Activated T-helper 2 cell treated with anti-CD3 and anti-CD28 coated beads, Interferon-gamma antibody, Interleukin-2, Interleukin-4, amounts not matched to agents 10 μg/mL and 5 μg/mL and 100 μg/mL, durations not matched to agents 14 hours and 24 hours and 36 hours (primary cell): Measurements from ENCODE around the gene IL18RAP. TPM values are rescaled to one million over a fixed set of nuclear protein-coding genes. Genes with fewer than 3 reads are reported as not detected.

Experiments used
- DNase-seq: peaks from one replicate; pipeline ENCODE4 v3.0.0; 2021; ENCODE audit warnings: low spot score
- H3K27ac Mint-ChIP-seq: one replicate; pipeline ENCODE4 v1.8.0; 2021; ENCODE audit warnings: mixed read lengths
- H3K27me3 Mint-ChIP-seq: one replicate; pipeline ENCODE4 v1.8.0; 2021; ENCODE audit warnings: low read depth, mixed read lengths
- H3K36me3 Mint-ChIP-seq: one replicate; pipeline ENCODE4 v1.8.0; 2021; ENCODE audit warnings: low read depth, mixed read lengths
- H3K4me1 Mint-ChIP-seq: one replicate; pipeline ENCODE4 v1.8.0; 2021; ENCODE audit warnings: low read depth, mixed read lengths
- H3K4me3 Mint-ChIP-seq: one replicate; pipeline ENCODE4 v1.8.0; 2021; ENCODE audit warnings: low read depth, mild to moderate bottlenecking, moderate library complexity, mixed read lengths
- H3K9me3 Mint-ChIP-seq: one replicate; pipeline ENCODE4 v1.8.0; 2021; ENCODE audit warnings: mixed read lengths
- intact Hi-C: fragments of 100-400 bp; cut with micrococcal nuclease; formaldehyde crosslinking; loops from one replicate; pipeline ENCODE4 v1.15.1; 2023
- total RNA-seq: library from RNA; stranded (reverse); gene quantifications from 2 replicates; pipeline ENCODE4 v1.2.3, GENCODE V29; 2022

Gene IL18RAP
- total RNA-seq, 1 donor from 2014 or later = 6.8 TPM

DNA sequence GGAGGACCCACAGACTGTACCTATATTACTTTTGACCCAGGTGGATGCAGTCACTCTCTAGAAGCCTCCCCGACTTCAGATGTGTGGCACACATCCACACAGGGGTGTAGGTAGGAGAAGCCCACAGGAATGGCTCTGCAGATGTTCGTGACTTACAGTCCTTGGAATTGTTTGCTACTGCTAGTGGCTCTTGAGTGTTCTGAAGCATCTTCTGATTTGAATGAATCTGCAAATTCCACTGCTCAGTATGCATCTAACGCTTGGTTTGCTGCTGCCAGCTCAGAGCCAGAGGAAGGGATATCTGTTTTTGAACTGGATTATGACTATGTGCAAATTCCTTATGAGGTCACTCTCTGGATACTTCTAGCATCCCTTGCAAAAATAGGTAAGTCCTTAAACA lies 50.7 kb downstream of the IL18RAP start:
- intact Hi-C loops = loop anchor here (1.0 to 5.0 kb wide), 3 partner anchors 119 to 229 kb away; no protein-coding TSS in a partner anchor
- no peak overlapping the region for H3K27ac Mint-ChIP-seq
- H3K9me3 Mint-ChIP-seq = peaks cover 12% of the 10 kb centered on the region
- no peak for DNase-seq
- H3K27me3 Mint-ChIP-seq = peaks cover 45% of the 10 kb centered on the region
- H3K4me1 Mint-ChIP-seq = no peaks in the 10 kb centered on the region
- H3K36me3 Mint-ChIP-seq = no peaks in the 10 kb centered on the region
- no peak overlapping the region for H3K4me3 Mint-ChIP-seq

DNA sequence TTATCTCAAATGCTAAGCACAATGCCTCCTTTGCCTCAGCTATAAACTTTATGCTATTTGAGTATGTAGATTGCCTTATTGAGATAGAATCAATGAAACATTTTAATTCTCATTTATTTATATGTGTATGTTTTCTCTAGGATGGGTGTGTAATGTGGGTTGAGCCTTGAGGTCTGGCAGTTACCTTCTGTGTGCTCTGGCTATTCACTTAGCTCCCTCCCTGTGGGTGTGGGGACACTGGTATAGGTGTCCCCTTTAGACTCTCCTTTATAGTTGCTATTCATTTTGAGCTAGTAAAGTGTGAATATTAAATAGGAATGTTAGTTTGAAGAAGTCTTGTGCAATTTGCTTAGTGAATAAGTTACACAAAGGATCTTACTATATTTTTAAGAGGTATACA lies 51.8 kb downstream of the IL18RAP start:
- Mint-ChIP-seq H3K9me3 (peaks cover 7% of the 10 kb centered on the region), H3K4me1 (peaks cover 6% of the 10 kb centered on the region), H3K27ac (no peak overlapping the region), H3K4me3 (no peak overlapping the region), H3K27me3 (peaks cover 40% of the 10 kb centered on the region), H3K36me3 (no peaks in the 10 kb centered on the region)
- intact Hi-C loops = loop anchor here (5.0 kb wide), 1 partner anchor 228 kb away; no protein-coding TSS in a partner anchor
- no peak for DNase-seq

DNA sequence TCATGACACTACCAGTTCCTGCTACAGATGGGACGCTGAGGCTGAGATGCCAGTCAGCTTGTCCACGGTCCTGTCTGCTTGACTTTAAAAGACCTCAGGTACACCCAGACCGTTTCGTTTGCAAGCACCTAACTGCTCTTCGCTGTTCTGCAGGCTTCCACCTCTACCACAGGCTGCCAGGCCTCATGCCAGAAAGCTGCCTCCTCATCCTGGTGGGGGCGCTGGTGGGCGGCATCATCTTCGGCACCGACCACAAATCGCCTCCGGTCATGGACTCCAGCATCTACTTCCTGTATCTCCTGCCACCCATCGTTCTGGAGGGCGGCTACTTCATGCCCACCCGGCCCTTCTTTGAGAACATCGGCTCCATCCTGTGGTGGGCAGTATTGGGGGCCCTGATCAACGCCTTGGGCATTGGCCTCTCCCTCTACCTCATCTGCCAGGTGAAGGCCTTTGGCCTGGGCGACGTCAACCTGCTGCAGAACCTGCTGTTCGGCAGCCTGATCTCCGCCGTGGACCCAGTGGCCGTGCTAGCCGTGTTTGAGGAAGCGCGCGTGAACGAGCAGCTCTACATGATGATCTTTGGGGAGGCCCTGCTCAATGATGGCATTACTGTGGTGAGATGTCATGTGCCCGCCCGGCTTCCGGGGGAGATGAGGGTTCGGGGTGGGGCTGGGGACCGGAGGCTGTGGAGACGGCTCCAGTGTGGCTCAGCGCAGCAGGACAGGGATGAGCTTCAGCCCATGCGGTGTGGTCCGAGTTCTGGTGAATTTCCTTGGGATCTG lies 55.9 kb downstream of the IL18RAP start:
- no peak for DNase-seq
- H3K9me3 Mint-ChIP-seq = no peaks in the 10 kb centered on the region
- no peak overlapping the region for H3K27ac Mint-ChIP-seq
- intact Hi-C loops = no loop called here
- peaks cover 24% of the 10 kb centered on the region for H3K27me3 Mint-ChIP-seq
- no peaks in the 10 kb centered on the region for H3K36me3 Mint-ChIP-seq
- peaks cover 6% of the 10 kb centered on the region for H3K4me1 Mint-ChIP-seq
- no peak overlapping the region for H3K4me3 Mint-ChIP-seq

DNA sequence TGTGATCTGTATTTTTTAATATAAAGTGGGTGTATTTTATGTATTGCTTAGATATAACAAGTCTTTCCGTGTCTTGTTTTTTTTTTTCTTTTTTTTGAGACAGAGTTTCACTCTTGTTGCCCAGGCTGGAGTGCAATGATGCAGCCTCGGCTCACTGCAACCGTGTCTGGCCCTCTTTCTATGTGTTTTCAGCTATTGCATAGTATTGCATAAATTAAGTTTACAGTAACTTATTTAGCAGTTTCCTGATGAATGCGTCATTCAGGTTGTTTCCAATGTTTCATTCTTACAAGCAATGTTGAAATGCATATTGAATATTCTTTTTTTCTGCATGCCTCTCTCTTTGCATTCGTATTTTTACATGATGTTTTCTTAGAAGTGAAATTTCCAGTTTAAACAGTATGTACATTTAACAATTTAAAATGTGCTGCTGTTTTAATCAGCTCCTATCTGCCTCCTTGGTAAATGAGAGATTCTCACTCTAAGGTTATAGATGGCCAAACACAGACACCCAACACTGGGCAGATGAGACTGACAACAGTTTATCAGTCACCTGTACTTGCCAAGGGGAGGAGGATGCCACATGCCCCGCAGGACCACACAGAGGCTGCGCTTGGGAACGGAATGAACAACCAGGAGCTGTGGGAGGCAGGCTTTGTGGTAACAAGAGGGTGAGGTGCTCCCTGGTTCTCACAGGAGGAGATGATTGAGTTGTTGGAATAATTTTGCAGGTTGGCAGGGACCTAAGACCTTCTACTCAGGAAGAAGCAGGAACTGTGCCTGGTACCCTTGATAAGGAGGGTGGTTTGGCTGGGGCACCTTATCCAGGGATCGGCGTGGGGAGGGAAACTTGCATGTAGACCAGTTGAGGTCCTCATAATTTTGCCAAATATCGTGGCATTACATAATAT lies 57.6 kb downstream of the IL18RAP start:
- DNase-seq = no peak
- peaks cover 15% of the 10 kb centered on the region for H3K27me3 Mint-ChIP-seq
- intact Hi-C loops = no loop called here
- no peak overlapping the region for H3K27ac Mint-ChIP-seq
- H3K9me3 Mint-ChIP-seq = no peaks in the 10 kb centered on the region
- no peak overlapping the region for H3K4me3 Mint-ChIP-seq
- no peaks in the 10 kb centered on the region for H3K36me3 Mint-ChIP-seq
- H3K4me1 Mint-ChIP-seq = peaks cover 6% of the 10 kb centered on the region

DNA sequence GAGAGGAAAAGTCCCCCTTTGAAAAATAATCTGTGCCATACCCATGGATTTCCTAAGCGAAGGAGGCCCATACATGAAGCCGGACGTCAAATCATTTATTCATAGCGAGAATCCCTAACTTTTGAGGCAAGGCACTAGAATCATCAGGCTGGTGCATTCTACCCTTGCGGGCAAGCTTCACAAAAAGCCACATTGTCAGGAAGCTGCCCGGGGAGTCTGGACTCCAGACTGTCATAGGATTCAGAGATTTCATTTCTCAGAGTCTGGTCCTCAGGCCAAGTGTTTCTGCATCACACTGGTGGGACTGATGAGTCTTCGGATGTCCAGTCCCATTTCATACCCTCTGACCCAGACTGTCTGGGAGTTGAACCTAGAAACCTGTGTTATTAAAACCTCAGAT lies 59.0 kb downstream of the IL18RAP start:
- DNase-seq = no peak
- no peaks in the 10 kb centered on the region for H3K9me3 Mint-ChIP-seq
- intact Hi-C loops = no loop called here
- H3K4me3 Mint-ChIP-seq = no peak overlapping the region
- no peak overlapping the region for H3K27ac Mint-ChIP-seq
- H3K4me1 Mint-ChIP-seq = peaks cover 6% of the 10 kb centered on the region
- H3K27me3 Mint-ChIP-seq = peaks cover 17% of the 10 kb centered on the region
- no peaks in the 10 kb centered on the region for H3K36me3 Mint-ChIP-seq

DNA sequence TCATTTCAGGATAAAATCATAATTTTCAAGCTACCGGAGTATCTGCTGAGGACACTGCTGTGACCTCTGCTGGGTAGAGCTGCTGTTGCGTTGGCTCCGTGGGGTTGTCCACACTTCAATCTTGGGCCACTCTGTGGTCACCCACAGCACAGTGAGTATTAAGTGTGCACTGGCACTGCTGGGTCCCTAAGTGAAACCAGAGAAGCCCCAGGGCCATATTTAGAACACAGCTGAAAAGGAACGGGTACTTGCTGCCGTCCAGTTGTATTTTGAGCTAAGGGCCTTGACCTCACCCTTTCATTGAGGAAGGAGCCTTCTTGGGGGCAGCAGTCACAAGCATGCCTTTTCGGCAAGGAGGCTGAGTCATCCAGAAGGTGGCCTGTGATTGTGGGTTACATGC lies 60.1 kb downstream of the IL18RAP start:
- H3K27me3 Mint-ChIP-seq = peaks cover 17% of the 10 kb centered on the region
- H3K27ac Mint-ChIP-seq = no peak overlapping the region
- H3K4me3 Mint-ChIP-seq = no peak overlapping the region
- H3K9me3 Mint-ChIP-seq = no peaks in the 10 kb centered on the region
- no peak for DNase-seq
- intact Hi-C loops = no loop called here
- H3K4me1 Mint-ChIP-seq = peaks cover 6% of the 10 kb centered on the region
- H3K36me3 Mint-ChIP-seq = no peaks in the 10 kb centered on the region

DNA sequence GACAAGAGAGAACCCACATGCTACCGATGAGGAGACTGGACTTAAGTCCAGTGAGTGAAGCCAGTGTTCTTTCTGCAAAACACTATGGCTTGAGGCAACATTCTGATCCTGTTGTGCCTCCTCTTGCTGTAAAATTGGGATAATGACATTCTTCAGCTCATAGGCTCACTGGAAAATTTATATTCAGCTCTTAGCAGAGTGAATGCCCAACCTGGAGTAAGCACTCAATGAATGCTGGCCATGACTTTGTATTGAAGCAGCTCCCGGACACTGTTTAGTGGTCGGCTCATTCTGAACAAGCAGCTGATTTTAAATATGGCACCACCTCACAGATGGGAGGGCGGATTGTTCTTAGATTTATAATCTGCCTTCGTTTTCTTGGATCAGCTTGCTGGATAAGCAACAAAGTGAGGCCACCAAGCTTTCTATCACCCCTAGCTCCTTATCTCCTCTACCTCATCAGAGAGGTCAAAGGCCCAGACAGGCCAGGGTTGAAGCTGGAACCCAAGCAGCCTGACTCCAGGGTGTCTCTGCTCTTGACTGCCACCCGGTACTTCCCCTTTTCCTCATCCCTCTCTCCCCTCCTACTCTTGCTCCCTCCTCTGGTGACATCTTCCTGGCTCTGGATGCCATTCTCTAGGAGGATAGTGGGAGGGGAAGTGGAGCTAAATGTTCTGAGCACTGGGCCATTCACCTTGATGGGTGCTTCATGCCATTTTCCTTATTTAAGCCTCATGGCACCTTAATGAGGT lies 61.5 kb downstream of the IL18RAP start:
- Mint-ChIP-seq H3K9me3 (no peaks in the 10 kb centered on the region), H3K4me3 (no peak overlapping the region), H3K27ac (no peak overlapping the region), H3K4me1 (peaks cover 5% of the 10 kb centered on the region), H3K36me3 (no peaks in the 10 kb centered on the region), H3K27me3 (peaks cover 22% of the 10 kb centered on the region)
- intact Hi-C loops = no loop called here
- no peak for DNase-seq

DNA sequence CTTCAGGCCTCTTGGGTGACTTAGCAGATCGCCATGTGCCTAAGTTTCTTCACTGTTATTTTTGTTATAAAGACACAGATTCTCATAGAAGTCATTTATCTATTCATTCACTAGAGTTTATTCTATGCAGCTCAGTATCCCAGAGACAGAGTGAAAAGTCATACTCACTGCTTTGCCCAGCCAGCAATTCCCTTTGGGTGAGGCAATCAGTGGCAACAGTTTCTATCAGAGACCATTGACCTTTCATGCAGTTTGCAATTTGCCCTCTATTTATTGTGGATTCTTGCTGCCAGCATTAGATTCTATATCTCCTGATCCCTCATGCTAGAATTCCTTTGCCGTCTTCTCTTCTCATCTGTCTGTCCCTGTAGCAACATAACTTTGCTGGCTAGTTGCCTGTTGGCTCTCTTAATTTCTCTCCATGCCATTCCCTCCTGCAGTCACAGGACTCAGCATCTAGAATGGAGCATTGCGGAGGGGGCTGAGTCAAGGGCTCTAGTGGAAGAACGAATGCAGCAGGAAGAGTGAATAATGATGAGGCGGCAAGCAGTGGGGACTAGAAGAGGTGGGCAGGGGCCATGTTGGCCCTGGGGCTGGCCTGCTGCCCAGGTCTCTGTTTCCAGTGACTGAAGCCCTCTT lies 62.3 kb downstream of the IL18RAP start:
- Mint-ChIP-seq H3K4me1 (peaks cover 9% of the 10 kb centered on the region), H3K27me3 (peaks cover 25% of the 10 kb centered on the region), H3K9me3 (no peaks in the 10 kb centered on the region), H3K36me3 (no peaks in the 10 kb centered on the region), H3K4me3 (no peak overlapping the region), H3K27ac (no peak overlapping the region)
- no peak for DNase-seq
- intact Hi-C loops = no loop called here

DNA sequence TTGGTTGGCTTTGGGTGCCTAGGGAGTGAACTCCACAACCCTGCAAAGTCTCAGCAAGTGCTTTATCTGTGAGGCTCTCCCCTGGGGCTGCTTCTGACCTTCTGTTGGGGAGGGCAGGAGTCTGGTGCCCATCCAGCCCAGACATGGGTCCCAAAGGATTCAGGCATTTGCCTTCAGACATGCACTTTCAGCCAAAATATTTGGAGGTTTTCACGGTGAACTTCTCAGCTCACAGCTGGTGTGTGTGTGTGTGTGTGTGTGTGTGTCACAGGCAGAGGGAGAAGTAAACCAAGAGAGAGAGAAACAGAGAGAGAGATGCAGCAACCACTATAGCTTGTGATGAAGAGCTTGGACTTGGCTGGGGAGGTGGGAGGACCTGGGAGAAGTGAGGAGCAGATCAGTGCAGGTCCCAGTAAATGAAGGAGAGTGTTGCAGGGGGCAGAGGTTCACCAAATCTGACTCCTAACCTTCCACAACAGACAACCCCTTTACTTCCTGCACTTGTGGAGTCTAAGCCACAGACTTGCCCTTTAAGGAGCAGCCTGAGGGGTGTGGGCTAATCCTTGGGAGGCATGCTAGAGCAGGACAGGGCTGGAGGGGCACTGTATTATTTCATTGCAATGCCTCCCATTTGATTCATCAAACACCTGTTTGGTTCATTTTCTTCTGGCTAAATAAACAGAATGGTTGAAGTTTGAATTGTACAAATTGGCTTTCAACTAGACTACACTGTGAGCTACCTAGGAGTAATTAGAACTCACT lies 64.2 kb downstream of the IL18RAP start:
- intact Hi-C loops = no loop called here
- no peaks in the 10 kb centered on the region for H3K36me3 Mint-ChIP-seq
- H3K4me3 Mint-ChIP-seq = no peak overlapping the region
- peaks cover 9% of the 10 kb centered on the region for H3K4me1 Mint-ChIP-seq
- H3K27me3 Mint-ChIP-seq = peaks cover 20% of the 10 kb centered on the region
- H3K9me3 Mint-ChIP-seq = no peaks in the 10 kb centered on the region
- H3K27ac Mint-ChIP-seq = no peak overlapping the region
- DNase-seq = no peak

DNA sequence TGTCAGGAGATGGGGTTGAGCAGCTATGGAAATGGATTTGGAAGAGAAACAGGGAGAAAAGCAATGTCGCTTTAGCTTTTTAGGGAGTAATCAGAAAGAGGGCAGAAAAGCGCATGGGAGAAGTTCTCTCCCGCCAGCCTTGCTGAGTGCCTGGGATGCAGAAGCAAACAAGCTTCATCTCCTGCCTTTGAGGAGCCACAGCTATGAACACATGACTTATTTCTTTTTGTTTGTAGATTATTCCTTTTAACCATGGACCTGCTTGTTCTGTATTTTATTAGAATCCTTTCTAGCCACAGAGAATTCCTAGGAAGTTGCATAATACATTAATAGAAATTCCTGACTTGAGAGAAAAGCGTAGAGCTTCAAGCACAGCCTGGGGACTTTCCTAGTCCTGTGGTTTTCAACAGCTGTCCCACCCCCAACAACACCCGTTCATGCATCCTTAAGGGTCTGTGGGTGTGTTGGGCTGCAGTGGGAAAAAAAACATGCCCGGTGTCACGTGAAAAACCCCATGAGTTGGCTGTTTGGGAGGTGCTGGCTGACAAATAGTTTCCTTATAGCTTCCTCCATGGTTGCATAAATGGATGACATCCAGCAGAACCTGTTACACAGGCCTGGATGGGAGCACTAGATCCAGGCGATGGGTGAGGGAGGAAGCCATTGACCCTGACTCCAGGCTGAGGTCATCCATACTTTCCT lies 65.0 kb downstream of the IL18RAP start:
- H3K9me3 Mint-ChIP-seq = no peaks in the 10 kb centered on the region
- no peak overlapping the region for H3K27ac Mint-ChIP-seq
- intact Hi-C loops = no loop called here
- no peak overlapping the region for H3K4me3 Mint-ChIP-seq
- no peak for DNase-seq
- peaks cover 9% of the 10 kb centered on the region for H3K4me1 Mint-ChIP-seq
- H3K36me3 Mint-ChIP-seq = no peaks in the 10 kb centered on the region
- peaks cover 20% of the 10 kb centered on the region for H3K27me3 Mint-ChIP-seq

DNA sequence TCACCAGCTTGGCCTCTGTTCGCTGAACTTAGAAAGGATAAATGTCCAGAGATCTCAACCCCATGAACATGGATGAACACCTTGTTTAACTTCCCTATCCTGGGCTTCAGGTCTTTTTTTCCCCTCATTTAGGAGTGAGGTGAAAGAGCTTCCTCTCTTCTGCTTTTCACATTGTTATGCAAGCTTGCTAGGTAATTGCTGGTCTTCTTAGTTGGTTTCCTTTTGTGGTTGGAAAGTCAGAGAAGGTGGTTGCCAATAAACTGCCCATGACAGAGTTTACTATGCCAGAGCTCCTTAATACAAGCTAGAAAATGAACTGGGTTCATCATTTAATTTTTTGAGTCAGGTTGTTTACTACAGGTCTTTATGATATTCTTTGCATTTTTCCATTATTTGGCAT lies 66.7 kb downstream of the IL18RAP start:
- DNase-seq = no peak
- Mint-ChIP-seq H3K36me3 (no peaks in the 10 kb centered on the region), H3K9me3 (no peaks in the 10 kb centered on the region), H3K27me3 (peaks cover 22% of the 10 kb centered on the region), H3K4me3 (no peak overlapping the region), H3K27ac (no peak overlapping the region), H3K4me1 (peaks cover 9% of the 10 kb centered on the region)
- intact Hi-C loops = no loop called here
